ENCODE data around the gene SEPTIN2. TPM values are rescaled to one million over a fixed set of nuclear protein-coding genes. Genes with fewer than 3 reads are reported as not detected.

Gene SEPTIN2
- total and polyA plus RNA-seq, 2 donors (not counting 3 experiments of a cell fraction or from before 2014, with no cell fraction given): 427 to 512 TPM

GRCh38 chr2:241279413-241279812 is 36.3 kb upstream of the SEPTIN2 start:
- Histone ChIP-seq H3K9ac (replicated peaks; ENCODE audit: extremely low read depth, insufficient read depth, low read length) (no peak overlapping the region), H3K9me1 (replicated peaks; ENCODE audit: control insufficient read depth, extremely low read depth, insufficient read depth, low read length) (no peaks in the 10 kb centered on the region), H3K9me3 (replicated peaks; ENCODE audit: control insufficient read depth, insufficient read depth, low read length) (no peaks in the 10 kb centered on the region), H2AFZ (ENCODE audit: low read depth, low read length) (no peak overlapping the region), H3K4me1 (ENCODE audit: control insufficient read depth, extremely low read depth, insufficient read depth, low read length) (no peaks in the 10 kb centered on the region), H3K4me3 (replicated peaks in 1 of 3; ENCODE audit: insufficient read depth in 1 of 3, low read depth in 1 of 3, low read length in 3 of 3) (no peak overlapping the region), H3K36me3 (ENCODE audit: control insufficient read depth in 2 of 2, extremely low read depth in 1 of 2, insufficient read depth in 2 of 2, low read length in 2 of 2) (no peaks in the 10 kb centered on the region), H3K4me2 (ENCODE audit: insufficient read depth, low read length) (no peak overlapping the region), H3K79me2 (ENCODE audit: control insufficient read depth, insufficient read depth, low read length) (peaks cover 58% of the 10 kb centered on the region), H4K20me1 (replicated peaks; ENCODE audit: control insufficient read depth, extremely low read depth, insufficient read depth, low read length) (no peaks in the 10 kb centered on the region), H3K27ac (ENCODE audit: insufficient read depth, low read depth, low read length) (no peak overlapping the region), H3K27me3 (ENCODE audit: control insufficient read depth in 2 of 2, insufficient read depth in 2 of 2, low read length in 2 of 2) (no peaks in the 10 kb centered on the region)
- intact Hi-C loops (cut with micrococcal nuclease) (no loop called here), dilution Hi-C loops (cut with MboI; ENCODE audit: extremely low pct_ligation_motif_present, low sequenced_read_pairs) (no loop called here)
- POLR2A ChIA-PET: no interaction called here
- no peak for FAIRE-seq
- DNase-seq (ENCODE audit: low read depth, low spot score): no peak
- CTCF ChIA-PET: no interaction called here
- BruUV-seq (replicated peaks): no TSS peak
- TF ChIP-seq POLR2A (IDR thresholded peaks at IDR 0.05; ENCODE audit: low read depth, low read length) (no peak), MYC (IDR thresholded peaks at IDR 0.05; ENCODE audit: low read depth, low read length) (no peak), FOS (IDR thresholded peaks at IDR 0.05; ENCODE audit: borderline replicate concordance, insufficient read depth, low read length) (no peak)

DNA sequence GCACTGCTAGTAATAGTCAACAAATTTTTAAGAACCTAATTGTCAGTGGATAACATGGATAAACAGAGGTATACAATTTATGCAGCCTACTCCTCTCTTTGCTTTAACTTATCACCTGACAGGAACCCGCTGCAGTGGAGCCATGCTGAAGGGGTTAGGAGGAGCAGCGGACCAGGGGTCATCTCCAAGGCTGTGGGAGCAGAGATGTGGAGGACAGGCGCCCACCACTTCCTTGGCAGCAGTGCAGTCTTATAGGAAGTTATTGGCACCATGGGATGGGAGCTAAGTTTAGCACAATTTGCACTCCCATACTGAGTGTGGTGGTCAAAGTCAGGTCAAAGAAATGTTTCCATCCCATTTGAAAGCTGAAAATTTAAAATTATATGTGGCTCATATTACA is 35.9 kb upstream of the SEPTIN2 start:
- no peak overlapping the region for H3K4me3 ChIP-seq (replicated peaks in 1 of 3; ENCODE audit: insufficient read depth in 1 of 3, low read depth in 1 of 3, low read length in 3 of 3)
- no peak for FAIRE-seq
- no TSS peak for BruUV-seq (replicated peaks)
- no peaks in the 10 kb centered on the region for H3K36me3 ChIP-seq (ENCODE audit: control insufficient read depth in 2 of 2, extremely low read depth in 1 of 2, insufficient read depth in 2 of 2, low read length in 2 of 2)
- intact Hi-C loops (cut with micrococcal nuclease) (no loop called here), dilution Hi-C loops (cut with MboI; ENCODE audit: extremely low pct_ligation_motif_present, low sequenced_read_pairs) (no loop called here)
- H3K27me3 ChIP-seq (ENCODE audit: control insufficient read depth in 2 of 2, insufficient read depth in 2 of 2, low read length in 2 of 2): no peaks in the 10 kb centered on the region
- H3K4me2 ChIP-seq (ENCODE audit: insufficient read depth, low read length): no peak overlapping the region
- H3K9me1 ChIP-seq (replicated peaks; ENCODE audit: control insufficient read depth, extremely low read depth, insufficient read depth, low read length): no peaks in the 10 kb centered on the region
- no peak for DNase-seq (ENCODE audit: low read depth, low spot score)
- H3K9me3 ChIP-seq (replicated peaks; ENCODE audit: control insufficient read depth, insufficient read depth, low read length): no peaks in the 10 kb centered on the region
- TF ChIP-seq GATA2 (IDR thresholded peaks at IDR 0.05; ENCODE audit: insufficient read depth, insufficient read length, low read depth, low read length) (no peak), POLR2AphosphoS5 (IDR thresholded peaks at IDR 0.05; ENCODE audit: insufficient read depth, low read depth, low read length) (no peak)
- H4K20me1 ChIP-seq (replicated peaks; ENCODE audit: control insufficient read depth, extremely low read depth, insufficient read depth, low read length): no peaks in the 10 kb centered on the region
- POLR2A ChIA-PET: no interaction called here
- no peak overlapping the region for H3K27ac ChIP-seq (ENCODE audit: insufficient read depth, low read depth, low read length)
- CTCF ChIA-PET: interaction anchor here (0.6 kb wide), 1 partner anchor 10 kb away, joined by 4 read pairs; no protein-coding TSS in a partner anchor
- no peak overlapping the region for H2AFZ ChIP-seq (ENCODE audit: low read depth, low read length)
- no peaks in the 10 kb centered on the region for H3K4me1 ChIP-seq (ENCODE audit: control insufficient read depth, extremely low read depth, insufficient read depth, low read length)
- H3K79me2 ChIP-seq (ENCODE audit: control insufficient read depth, insufficient read depth, low read length): peaks cover 61% of the 10 kb centered on the region
- H3K9ac ChIP-seq (replicated peaks; ENCODE audit: extremely low read depth, insufficient read depth, low read length): no peak overlapping the region
